ENCODE measurements around the gene INPP5E.

DNA sequence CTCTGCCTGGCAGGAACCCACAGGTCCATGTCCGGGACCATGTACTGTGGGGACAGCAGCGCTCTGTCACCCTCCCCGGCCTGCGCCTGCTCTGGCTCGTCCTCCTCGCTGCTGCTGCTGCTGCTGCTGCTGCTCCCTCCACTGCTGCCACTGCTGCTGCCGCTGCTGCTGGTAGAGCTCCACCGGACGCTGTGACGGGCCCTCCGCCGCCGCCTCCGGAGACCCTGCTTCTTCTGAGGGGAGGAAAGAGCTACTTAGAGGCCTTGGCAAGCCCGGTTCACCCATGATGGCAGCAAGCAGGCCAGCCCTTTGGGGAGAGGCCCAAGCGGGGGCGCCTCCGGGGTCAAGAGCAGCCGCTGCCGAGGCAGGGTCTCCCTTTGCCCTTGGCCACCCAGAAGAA is 56.2 kb downstream of the INPP5E start:
- TF ChIP-seq CTCF (IDR thresholded peaks at IDR 0.05; ENCODE audit: low read length) (no peak), EZH2 (optimal IDR thresholded peaks at IDR 0.05; ENCODE audit: low read depth, low read length) (no peak), EZH2phosphoT487 (IDR thresholded peaks at IDR 0.05; ENCODE audit: low read length) (no peak)

All from MM.1S (cell line).